ENCODE measurements around the gene PAX3.

Gene PAX3

DNA sequence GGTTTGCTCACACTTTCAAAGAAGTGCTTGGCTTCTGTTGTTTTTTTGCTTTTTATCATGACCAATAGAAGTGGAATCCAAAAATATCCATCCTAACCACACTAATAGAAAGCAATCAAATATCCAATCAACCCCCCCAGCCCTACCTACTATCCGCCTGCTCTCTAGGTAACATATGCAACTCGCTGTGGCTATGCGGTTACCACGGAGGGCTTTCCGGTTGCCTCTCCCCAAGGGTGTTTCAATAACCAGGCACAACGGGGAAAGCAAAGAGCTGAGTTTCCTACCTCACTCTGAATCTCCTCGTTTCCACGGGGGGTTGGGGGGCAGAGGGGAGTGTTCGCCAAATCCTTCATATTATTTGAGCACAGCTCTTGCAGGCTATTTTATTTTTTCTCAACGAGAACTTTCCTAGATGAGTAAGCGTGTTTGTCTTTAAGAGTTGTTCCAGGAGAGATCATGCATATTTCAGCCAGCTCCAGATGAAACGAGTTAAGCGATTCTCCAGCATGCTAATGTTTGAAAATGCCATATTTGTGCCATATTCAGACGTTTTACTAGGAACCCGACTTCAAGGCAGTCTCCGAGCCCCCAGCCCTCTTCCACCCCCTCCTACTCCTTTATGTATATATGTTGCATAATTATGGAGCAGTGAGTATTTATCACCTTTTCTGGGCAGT is 30.3 kb downstream of the PAX3 start:
- Histone ChIP-seq H3K9me3 (ENCODE audit: control insufficient read depth, insufficient read depth, low read length) (no peaks in the 10 kb centered on the region), H3K4me3 (ENCODE audit: low read length) (no peak overlapping the region), H3K27ac (ENCODE audit: low read length) (no peak overlapping the region), H3K27me3 (ENCODE audit: control insufficient read depth, insufficient read depth, low read length) (no peaks in the 10 kb centered on the region), H3K4me1 (ENCODE audit: control insufficient read depth, insufficient read depth, low read length) (peaks cover 2% of the 10 kb centered on the region; the same call in 1 of the 2 replicates), H3K36me3 (ENCODE audit: control insufficient read depth, insufficient read depth, low read length) (no peaks in the 10 kb centered on the region)
- WGBS (ENCODE audit: insufficient coverage, insufficient read length): no CpG with 5 or more reads among the region's 16 CpGs
- DNase-seq (ENCODE audit: low read depth, low spot score): no peak

DNA sequence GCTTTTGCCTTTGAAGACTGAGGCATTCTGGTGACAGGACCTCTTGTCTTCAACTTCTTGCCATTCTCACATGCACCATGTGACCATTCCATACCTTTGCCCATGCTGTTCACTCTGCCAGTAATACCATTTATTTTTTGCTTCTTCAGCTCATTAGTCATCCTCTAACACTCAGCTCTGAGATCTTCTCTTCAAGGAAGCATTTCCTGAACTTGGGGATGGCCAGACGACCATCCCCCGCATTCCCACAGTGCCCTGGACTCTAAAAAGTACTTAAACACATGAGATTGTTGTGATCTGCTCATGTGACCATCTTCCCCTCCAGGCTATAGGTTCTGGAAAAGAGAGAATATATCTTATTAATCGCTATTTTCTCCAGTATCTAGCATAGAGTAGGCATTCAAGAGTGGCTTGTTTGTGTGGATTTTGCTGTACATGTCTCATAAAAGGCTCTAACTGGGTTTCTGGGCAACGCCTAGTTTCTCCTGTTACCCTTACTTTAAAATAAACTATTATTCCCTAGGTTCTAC is 33.9 kb downstream of the PAX3 start:
- H3K9me3 ChIP-seq (ENCODE audit: control insufficient read depth, insufficient read depth, low read length): no peaks in the 10 kb centered on the region
- no peak overlapping the region for H3K27ac ChIP-seq (ENCODE audit: low read length)
- H3K36me3 ChIP-seq (ENCODE audit: control insufficient read depth, insufficient read depth, low read length): no peaks in the 10 kb centered on the region
- H3K27me3 ChIP-seq (ENCODE audit: control insufficient read depth, insufficient read depth, low read length): no peaks in the 10 kb centered on the region
- no peak for DNase-seq (ENCODE audit: low read depth, low spot score)
- no peak overlapping the region for H3K4me3 ChIP-seq (ENCODE audit: low read length)
- peaks cover 2% of the 10 kb centered on the region; the same call in 1 of the 2 replicates for H3K4me1 ChIP-seq (ENCODE audit: control insufficient read depth, insufficient read depth, low read length)
- no CpG with 5 or more reads among the region's 4 CpGs for WGBS (ENCODE audit: insufficient coverage, insufficient read length)

GRCh38 chr2:222261504-222261903 is 37.3 kb downstream of the PAX3 start:
- WGBS (ENCODE audit: insufficient coverage, insufficient read length): no CpG with 5 or more reads among the region's 2 CpGs
- Histone ChIP-seq H3K9me3 (ENCODE audit: control insufficient read depth, insufficient read depth, low read length) (no peaks in the 10 kb centered on the region), H3K27me3 (ENCODE audit: control insufficient read depth, insufficient read depth, low read length) (no peaks in the 10 kb centered on the region), H3K4me3 (ENCODE audit: low read length) (no peak overlapping the region), H3K4me1 (ENCODE audit: control insufficient read depth, insufficient read depth, low read length) (no peaks in the 10 kb centered on the region), H3K27ac (ENCODE audit: low read length) (no peak overlapping the region), H3K36me3 (ENCODE audit: control insufficient read depth, insufficient read depth, low read length) (no peaks in the 10 kb centered on the region)
- DNase-seq (ENCODE audit: low read depth, low spot score): no peak

GRCh38 chr2:222257645-222258044 is 41.2 kb downstream of the PAX3 start:
- Histone ChIP-seq H3K27me3 (ENCODE audit: control insufficient read depth, insufficient read depth, low read length) (no peaks in the 10 kb centered on the region), H3K4me3 (ENCODE audit: low read length) (no peak overlapping the region), H3K4me1 (ENCODE audit: control insufficient read depth, insufficient read depth, low read length) (no peaks in the 10 kb centered on the region), H3K27ac (ENCODE audit: low read length) (no peak overlapping the region), H3K36me3 (ENCODE audit: control insufficient read depth, insufficient read depth, low read length) (no peaks in the 10 kb centered on the region), H3K9me3 (ENCODE audit: control insufficient read depth, insufficient read depth, low read length) (no peaks in the 10 kb centered on the region)
- no CpG with 5 or more reads among the region's 6 CpGs for WGBS (ENCODE audit: insufficient coverage, insufficient read length)
- DNase-seq (ENCODE audit: low read depth, low spot score): no peak

DNA sequence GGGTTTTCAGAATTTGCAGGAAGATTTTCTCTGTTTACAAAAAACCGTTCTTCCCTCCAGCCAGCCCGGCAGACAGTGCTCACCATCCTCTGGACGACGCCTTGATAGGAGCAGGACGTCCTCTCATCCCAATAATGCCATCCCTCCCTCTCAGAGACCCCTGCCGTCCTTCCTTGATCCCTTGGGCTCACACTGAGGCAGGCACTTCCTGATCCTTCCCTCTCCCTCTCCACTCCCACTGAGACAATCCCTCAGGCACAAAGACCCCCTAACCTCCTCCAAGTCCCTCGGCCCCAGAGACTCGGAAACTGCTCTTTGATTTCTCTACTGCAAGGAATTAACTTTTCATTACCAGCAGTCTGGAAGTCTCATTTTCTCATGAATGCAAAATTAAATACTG is 42.5 kb downstream of the PAX3 start:
- Histone ChIP-seq H3K4me1 (ENCODE audit: control insufficient read depth, insufficient read depth, low read length) (no peaks in the 10 kb centered on the region), H3K9me3 (ENCODE audit: control insufficient read depth, insufficient read depth, low read length) (no peaks in the 10 kb centered on the region), H3K36me3 (ENCODE audit: control insufficient read depth, insufficient read depth, low read length) (no peaks in the 10 kb centered on the region), H3K4me3 (ENCODE audit: low read length) (no peak overlapping the region), H3K27me3 (ENCODE audit: control insufficient read depth, insufficient read depth, low read length) (no peaks in the 10 kb centered on the region), H3K27ac (ENCODE audit: low read length) (no peak overlapping the region)
- no peak for DNase-seq (ENCODE audit: low read depth, low spot score)
- no CpG with 5 or more reads among the region's 8 CpGs for WGBS (ENCODE audit: insufficient coverage, insufficient read length)

GRCh38 chr2:222255090-222255489 is 43.7 kb downstream of the PAX3 start:
- H3K4me1 ChIP-seq (ENCODE audit: control insufficient read depth, insufficient read depth, low read length): no peaks in the 10 kb centered on the region
- no peaks in the 10 kb centered on the region for H3K27me3 ChIP-seq (ENCODE audit: control insufficient read depth, insufficient read depth, low read length)
- no peaks in the 10 kb centered on the region for H3K36me3 ChIP-seq (ENCODE audit: control insufficient read depth, insufficient read depth, low read length)
- DNase-seq (ENCODE audit: low read depth, low spot score): no peak
- no peak overlapping the region for H3K4me3 ChIP-seq (ENCODE audit: low read length)
- no peak overlapping the region for H3K27ac ChIP-seq (ENCODE audit: low read length)
- no peaks in the 10 kb centered on the region for H3K9me3 ChIP-seq (ENCODE audit: control insufficient read depth, insufficient read depth, low read length)

DNA sequence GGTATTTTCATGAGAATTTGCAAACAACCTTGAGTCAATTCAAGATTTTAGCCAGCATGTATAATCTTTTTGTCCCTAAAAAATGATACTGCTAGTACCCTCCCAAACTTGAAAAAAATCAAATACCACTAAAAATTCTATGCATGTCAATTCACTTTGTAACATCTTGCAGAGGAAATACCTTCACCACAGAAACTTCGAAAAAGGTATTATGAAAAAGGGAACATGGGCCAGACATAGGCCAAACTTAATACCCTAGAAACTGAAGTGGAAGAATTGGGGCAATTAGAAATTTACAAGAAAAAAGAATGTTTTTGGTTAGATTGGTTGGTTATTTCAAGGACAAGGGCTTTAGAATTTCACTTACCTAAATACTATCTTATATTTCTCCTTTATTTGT is 48.5 kb downstream of the PAX3 start:
- Histone ChIP-seq H3K9me3 (ENCODE audit: control insufficient read depth, insufficient read depth, low read length) (no peaks in the 10 kb centered on the region), H3K27ac (ENCODE audit: low read length) (no peak overlapping the region), H3K4me3 (ENCODE audit: low read length) (no peak overlapping the region), H3K27me3 (ENCODE audit: control insufficient read depth, insufficient read depth, low read length) (0 out of 2 replicates have a peak, but pooled peaks cover 1% of the 10 kb centered on the region), H3K36me3 (ENCODE audit: control insufficient read depth, insufficient read depth, low read length) (no peaks in the 10 kb centered on the region), H3K4me1 (ENCODE audit: control insufficient read depth, insufficient read depth, low read length) (no peaks in the 10 kb centered on the region)
- no peak for DNase-seq (ENCODE audit: low read depth, low spot score)
- no CpG with 5 or more reads among the region's 1 CpG for WGBS (ENCODE audit: insufficient coverage, insufficient read length)

DNA sequence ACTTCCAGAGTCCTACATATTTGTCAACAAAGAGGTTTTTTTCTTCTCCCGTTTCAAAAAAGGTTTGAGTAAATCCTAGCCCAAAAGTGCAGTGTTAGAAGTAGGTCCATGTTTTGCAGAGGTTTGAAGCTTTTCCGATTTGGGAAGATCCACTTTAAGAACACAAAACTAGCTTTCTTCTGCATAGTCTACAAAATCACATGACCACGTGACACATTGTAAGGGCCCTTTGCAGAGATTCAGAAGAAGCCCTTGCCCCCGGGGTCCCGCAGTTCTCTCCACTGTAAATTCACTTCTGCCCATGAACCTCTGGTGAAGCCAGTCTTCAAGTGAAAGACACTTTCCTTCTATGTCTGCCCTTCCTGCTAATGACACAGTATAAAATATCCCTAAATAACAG is 49.4 kb downstream of the PAX3 start:
- Histone ChIP-seq H3K4me3 (ENCODE audit: low read length) (no peak overlapping the region), H3K27ac (ENCODE audit: low read length) (no peak overlapping the region), H3K36me3 (ENCODE audit: control insufficient read depth, insufficient read depth, low read length) (no peaks in the 10 kb centered on the region), H3K27me3 (ENCODE audit: control insufficient read depth, insufficient read depth, low read length) (0 out of 2 replicates have a peak, but pooled peaks cover 1% of the 10 kb centered on the region), H3K9me3 (ENCODE audit: control insufficient read depth, insufficient read depth, low read length) (no peaks in the 10 kb centered on the region), H3K4me1 (ENCODE audit: control insufficient read depth, insufficient read depth, low read length) (no peaks in the 10 kb centered on the region)
- WGBS (ENCODE audit: insufficient coverage, insufficient read length): no CpG with 5 or more reads among the region's 5 CpGs
- DNase-seq (ENCODE audit: low read depth, low spot score): no peak

DNA sequence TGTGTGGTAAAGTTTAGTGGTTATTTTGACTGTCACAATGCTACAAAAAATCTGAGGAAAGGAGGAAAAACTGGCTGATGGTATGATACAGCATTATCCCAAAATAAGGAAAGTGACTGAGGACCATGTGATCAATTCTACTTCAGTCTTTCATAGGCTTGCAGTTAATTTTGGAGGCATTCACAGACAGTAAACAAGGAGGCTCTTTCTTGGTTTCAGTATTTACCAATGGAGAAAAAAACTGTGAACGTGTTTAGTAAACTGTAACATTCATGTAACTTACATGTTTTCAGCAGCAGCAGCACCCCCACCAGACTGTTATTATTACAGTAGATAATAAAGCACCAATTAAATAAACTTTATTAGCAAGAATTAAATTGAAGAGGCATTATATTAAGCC is 50.0 kb downstream of the PAX3 start:
- H3K27ac ChIP-seq (ENCODE audit: low read length): no peak overlapping the region
- H3K4me1 ChIP-seq (ENCODE audit: control insufficient read depth, insufficient read depth, low read length): no peaks in the 10 kb centered on the region
- WGBS (ENCODE audit: insufficient coverage, insufficient read length): no CpG with 5 or more reads among the region's 1 CpG
- H3K27me3 ChIP-seq (ENCODE audit: control insufficient read depth, insufficient read depth, low read length): 0 out of 2 replicates have a peak, but pooled peaks cover 1% of the 10 kb centered on the region
- no peaks in the 10 kb centered on the region for H3K9me3 ChIP-seq (ENCODE audit: control insufficient read depth, insufficient read depth, low read length)
- H3K36me3 ChIP-seq (ENCODE audit: control insufficient read depth, insufficient read depth, low read length): no peaks in the 10 kb centered on the region
- no peak for DNase-seq (ENCODE audit: low read depth, low spot score)
- no peak overlapping the region for H3K4me3 ChIP-seq (ENCODE audit: low read length)

DNA sequence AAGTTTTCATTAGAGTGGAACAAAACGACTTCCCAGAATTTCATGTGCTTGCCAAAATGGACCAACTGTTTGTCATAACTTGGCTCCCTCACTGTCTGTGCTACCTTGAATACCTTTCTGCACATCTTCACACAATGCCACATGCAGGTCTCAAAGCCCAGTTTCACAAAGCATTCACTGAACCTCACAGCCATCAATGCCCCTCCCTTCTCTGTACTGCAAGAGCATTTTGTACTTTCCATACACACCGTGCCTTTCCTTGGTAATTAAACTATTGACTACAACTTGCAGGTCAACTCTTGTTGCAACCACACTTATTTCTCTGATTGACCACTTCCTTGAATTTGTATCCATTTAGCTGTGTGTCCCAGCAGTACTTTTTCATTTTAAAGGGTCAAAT is 50.5 kb downstream of the PAX3 start:
- 0 out of 2 replicates have a peak, but pooled peaks cover 1% of the 10 kb centered on the region for H3K27me3 ChIP-seq (ENCODE audit: control insufficient read depth, insufficient read depth, low read length)
- WGBS (ENCODE audit: insufficient coverage, insufficient read length): no CpG with 5 or more reads among the region's 2 CpGs
- no peak overlapping the region for H3K27ac ChIP-seq (ENCODE audit: low read length)
- no peaks in the 10 kb centered on the region for H3K36me3 ChIP-seq (ENCODE audit: control insufficient read depth, insufficient read depth, low read length)
- H3K4me1 ChIP-seq (ENCODE audit: control insufficient read depth, insufficient read depth, low read length): no peaks in the 10 kb centered on the region
- no peak overlapping the region for H3K4me3 ChIP-seq (ENCODE audit: low read length)
- DNase-seq (ENCODE audit: low read depth, low spot score): no peak
- no peaks in the 10 kb centered on the region for H3K9me3 ChIP-seq (ENCODE audit: control insufficient read depth, insufficient read depth, low read length)

DNA sequence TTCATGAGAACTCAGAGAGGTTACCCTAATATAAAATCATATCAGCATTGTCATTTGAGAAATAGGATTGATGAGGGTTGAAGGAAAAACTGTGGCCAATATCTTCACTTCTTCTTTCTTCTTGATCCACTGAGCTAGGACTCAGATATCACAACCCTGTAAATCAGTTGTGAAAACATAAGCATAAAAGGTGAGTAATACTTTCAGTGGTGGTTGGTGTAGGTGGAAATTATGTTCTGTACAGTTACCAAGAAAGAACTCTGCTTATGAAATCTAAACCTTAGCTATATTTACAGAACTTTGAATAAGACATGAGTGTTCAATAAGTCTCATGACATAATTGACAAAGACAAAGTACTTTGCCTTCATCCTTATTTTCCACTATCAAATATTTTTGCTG is 56.3 kb downstream of the PAX3 start:
- Histone ChIP-seq H3K4me1 (ENCODE audit: control insufficient read depth, insufficient read depth, low read length) (peaks cover 8% of the 10 kb centered on the region; the same call in 1 of the 2 replicates), H3K27me3 (ENCODE audit: control insufficient read depth, insufficient read depth, low read length) (no peaks in the 10 kb centered on the region), H3K4me3 (ENCODE audit: low read length) (no peak overlapping the region), H3K27ac (ENCODE audit: low read length) (no peak overlapping the region), H3K36me3 (ENCODE audit: control insufficient read depth, insufficient read depth, low read length) (no peaks in the 10 kb centered on the region), H3K9me3 (ENCODE audit: control insufficient read depth, insufficient read depth, low read length) (no peaks in the 10 kb centered on the region)
- no peak for DNase-seq (ENCODE audit: low read depth, low spot score)
